ENCODE results near the gene DSCAML1. TPM values are rescaled to one million over a fixed set of nuclear protein-coding genes. Genes with fewer than 3 reads are reported as not detected.

Gene DSCAML1
- total and polyA plus RNA-seq, 10 of the 15 experiments (the other 5 are each of a cell fraction or from before 2014, with no cell fraction given): 0.03 to 0.18 (median 0.06) TPM; not detected in 1

- in situ Hi-C loops (cut with MboI): no loop called here
- ChIA-PET SMC1A (ENCODE audit: uncharacterized antibody, unreplicated experiment) (no interaction called here), POLR2A (no interaction called here), CTCF (no interaction called here), RAD21 (ENCODE audit: unreplicated experiment) (no interaction called here)
- DNase-seq (ENCODE audit: low read depth, low spot score) (no peak), FAIRE-seq (no peak), ATAC-seq (no peak)
- WGBS (ENCODE audit: insufficient coverage, insufficient replicate concordance, low lambda C conversion rate, missing lambda C conversion rate): 74% methylated on average over 13 of the region's 13 CpGs
- H3K9ac ChIP-seq (ENCODE audit: control insufficient read depth, insufficient read depth, low read length): no peak overlapping the region
- H3K27me3 ChIP-seq (replicated peaks in 1 of 2; ENCODE audit: control insufficient read depth in 2 of 2, insufficient read depth in 2 of 2, low read length in 1 of 2): peaks cover 2 to 8% of the 10 kb centered on the region in 2 experiments; a peak in 3 of 4 replicates
- no peak overlapping the region for H3K4me3 ChIP-seq
- TF ChIP-seq ATF7 (IDR thresholded peaks at IDR 0.05; ENCODE audit: low read depth) (no peak), YY1 (IDR thresholded peaks at IDR 0.05; ENCODE audit: low read depth, low read length) (peak; percentile 30; the same call in 1 of the 2 replicates)
- H3K36me3 ChIP-seq (ENCODE audit: control insufficient read depth in 2 of 2, insufficient read depth in 2 of 2, low read length in 1 of 2): no peaks in the 10 kb centered on the region
- no peak overlapping the region for H3K27ac ChIP-seq (ENCODE audit: control insufficient read depth, insufficient read depth)
- no peak overlapping the region for H3K4me2 ChIP-seq (ENCODE audit: control insufficient read depth, insufficient read depth)
- BruUV-seq (replicated peaks): no TSS peak
- H3K79me2 ChIP-seq (ENCODE audit: control insufficient read depth, insufficient read depth, low read length): no peaks in the 10 kb centered on the region
- H2AFZ ChIP-seq (ENCODE audit: control insufficient read depth, low read depth, low read length): no peak overlapping the region
- H4K20me1 ChIP-seq (ENCODE audit: control insufficient read depth, insufficient read depth): no peaks in the 10 kb centered on the region; the same call in 1 of the 2 replicates
- intact Hi-C loops (cut with micrococcal nuclease; ENCODE audit: unreplicated experiment): no loop called here
- H3K4me1 ChIP-seq (ENCODE audit: control insufficient read depth, insufficient read depth, low read length): no peaks in the 10 kb centered on the region
- H3K9me3 ChIP-seq (replicated peaks; ENCODE audit: control insufficient read depth, insufficient read depth, low read length): no peaks in the 10 kb centered on the region
Observed at GRCh38 chr11:117486059-117486458, 311.0 kb downstream of the DSCAML1 start.

GRCh38 chr11:117484156-117484555, 312.9 kb downstream of the DSCAML1 start:
- Histone ChIP-seq H3K4me1 (ENCODE audit: control insufficient read depth, insufficient read depth, low read length) (no peaks in the 10 kb centered on the region), H3K36me3 (ENCODE audit: control insufficient read depth in 2 of 2, insufficient read depth in 2 of 2, low read length in 1 of 2) (no peaks in the 10 kb centered on the region), H2AFZ (ENCODE audit: control insufficient read depth, low read depth, low read length) (no peak overlapping the region), H3K27me3 (replicated peaks in 1 of 2; ENCODE audit: control insufficient read depth in 2 of 2, insufficient read depth in 2 of 2, low read length in 1 of 2) (peaks cover 0 to 2% of the 10 kb centered on the region in 2 experiments; a peak in 1 of 4 replicates), H3K9ac (ENCODE audit: control insufficient read depth, insufficient read depth, low read length) (no peak overlapping the region), H3K27ac (ENCODE audit: control insufficient read depth, insufficient read depth) (no peak overlapping the region), H3K4me2 (ENCODE audit: control insufficient read depth, insufficient read depth) (no peak overlapping the region), H3K4me3 (no peak overlapping the region), H3K9me3 (replicated peaks; ENCODE audit: control insufficient read depth, insufficient read depth, low read length) (no peaks in the 10 kb centered on the region), H3K79me2 (ENCODE audit: control insufficient read depth, insufficient read depth, low read length) (no peaks in the 10 kb centered on the region), H4K20me1 (ENCODE audit: control insufficient read depth, insufficient read depth) (no peaks in the 10 kb centered on the region; the same call in 1 of the 2 replicates)
- ChIA-PET CTCF (interaction anchor here (2.0 kb wide), 1 partner anchor 58 kb away, joined by 12 read pairs; no protein-coding TSS in a partner anchor), RAD21 (ENCODE audit: unreplicated experiment) (interaction anchor here (0.8 to 1.8 kb wide), 2 partner anchors 58 to 325 kb away, joined by 3 to 6 read pairs; no protein-coding TSS in a partner anchor), POLR2A (no interaction called here), SMC1A (ENCODE audit: uncharacterized antibody, unreplicated experiment) (interaction anchor here (1.7 kb wide), 1 partner anchor 58 kb away, joined by 10 read pairs; no protein-coding TSS in a partner anchor)
- DNase-seq (ENCODE audit: low read depth, low spot score) (no peak), ATAC-seq (peak; percentile 29; the same call in 1 of the 3 replicates), FAIRE-seq (no peak)
- intact Hi-C loops (cut with micrococcal nuclease; ENCODE audit: unreplicated experiment) (no loop called here), in situ Hi-C loops (cut with MboI) (no loop called here)
- WGBS (ENCODE audit: insufficient coverage, insufficient replicate concordance, low lambda C conversion rate, missing lambda C conversion rate): 21% methylated on average over 9 of the region's 9 CpGs
- no TSS peak for BruUV-seq (replicated peaks)
- TF ChIP-seq PBX3 (IDR thresholded peaks at IDR 0.05; ENCODE audit: insufficient replicate concordance, low read depth, low read length): no peak

Measured in GM12878 (cell line).